ENCODE results near the gene HBS1L. TPM values are rescaled to one million over a fixed set of nuclear protein-coding genes. Genes with fewer than 3 reads are reported as not detected.
A peak's percentile ranks its signal among the peaks of the same experiment; 100 is the strongest.
"Not testable (repeated sequence)": the region's sequence is repeated elsewhere in the genome, so short reads cannot be mapped to it uniquely, and the experiment has no call there.

The HBS1L gene
- total RNA-seq, 1 donor: 25.9 TPM

- no peak for DNase-seq (ENCODE audit: low read depth in 2 of 3, low spot score in 2 of 3)
Observed at GRCh38 chr6:135081966-135082365, 27.3 kb upstream of the HBS1L start.

GRCh38 chr6:135075018-135075417 is 20.4 kb upstream of the HBS1L start:
- no peak for DNase-seq (ENCODE audit: low read depth in 2 of 3, low spot score in 2 of 3)

GRCh38 chr6:135073756-135074393 is 19.3 kb upstream of the HBS1L start:
- peak in 1 of 3 donors; percentile 26 for DNase-seq (ENCODE audit: low read depth in 2 of 3, low spot score in 2 of 3)

GRCh38 chr6:135073217-135073616 is 18.6 kb upstream of the HBS1L start:
- DNase-seq (ENCODE audit: low read depth in 2 of 3, low spot score in 2 of 3): no peak

- DNase-seq (ENCODE audit: low read depth in 2 of 3, low spot score in 2 of 3): no peak
Observed at GRCh38 chr6:135072753-135073152, 18.1 kb upstream of the HBS1L start.

GRCh38 chr6:135071541-135071940 is 16.9 kb upstream of the HBS1L start:
- no peak for DNase-seq (ENCODE audit: low read depth in 2 of 3, low spot score in 2 of 3)

- no peak for DNase-seq (ENCODE audit: low read depth in 2 of 3, low spot score in 2 of 3)
Observed at GRCh38 chr6:135067911-135068310, 13.3 kb upstream of the HBS1L start.

GRCh38 chr6:135066806-135067205 is 12.2 kb upstream of the HBS1L start:
- peak in 1 of 3 donors; percentile 55 for DNase-seq (ENCODE audit: low read depth in 2 of 3, low spot score in 2 of 3)

GRCh38 chr6:135066397-135066796 is 11.8 kb upstream of the HBS1L start:
- peak in 1 of 3 donors; percentile 29 for DNase-seq (ENCODE audit: low read depth in 2 of 3, low spot score in 2 of 3)

- DNase-seq (ENCODE audit: low read depth in 2 of 3, low spot score in 2 of 3): no peak
Observed at GRCh38 chr6:135064586-135064985, 10.0 kb upstream of the HBS1L start.

GRCh38 chr6:135063926-135064325 is 9.3 kb upstream of the HBS1L start:
- no peak for DNase-seq (ENCODE audit: low read depth in 2 of 3, low spot score in 2 of 3)

- DNase-seq (ENCODE audit: low read depth in 2 of 3, low spot score in 2 of 3): no peak
Observed at GRCh38 chr6:135062735-135063134, 8.1 kb upstream of the HBS1L start.

- DNase-seq (ENCODE audit: low read depth in 2 of 3, low spot score in 2 of 3): no peak
Observed at GRCh38 chr6:135060076-135060475, 5.5 kb upstream of the HBS1L start.

GRCh38 chr6:135058299-135058698 is 3.7 kb upstream of the HBS1L start:
- DNase-seq (ENCODE audit: low read depth in 2 of 3, low spot score in 2 of 3): not testable (repeated sequence)

GRCh38 chr6:135056632-135057031 is 2.0 kb upstream of the HBS1L start:
- DNase-seq (ENCODE audit: low read depth in 2 of 3, low spot score in 2 of 3): no peak

- peak in 1 of 3 donors; percentile 29 for DNase-seq (ENCODE audit: low read depth in 2 of 3, low spot score in 2 of 3)
Observed at GRCh38 chr6:135054226-135054568, 425 bp downstream of the HBS1L start.

GRCh38 chr6:135053406-135053805 is 1.2 kb downstream of the HBS1L start:
- DNase-seq (ENCODE audit: low read depth in 2 of 3, low spot score in 2 of 3): no peak

- DNase-seq (ENCODE audit: low read depth in 2 of 3, low spot score in 2 of 3): no peak
Observed at GRCh38 chr6:135052939-135053338, 1.7 kb downstream of the HBS1L start.

GRCh38 chr6:135048915-135049314 is 5.7 kb downstream of the HBS1L start:
- no peak for DNase-seq (ENCODE audit: low read depth in 2 of 3, low spot score in 2 of 3)

- no peak for DNase-seq (ENCODE audit: low read depth in 2 of 3, low spot score in 2 of 3)
Observed at GRCh38 chr6:135047336-135047735, 7.3 kb downstream of the HBS1L start.

GRCh38 chr6:135046912-135047311 is 7.7 kb downstream of the HBS1L start:
- no peak for DNase-seq (ENCODE audit: low read depth in 2 of 3, low spot score in 2 of 3)

GRCh38 chr6:135044639-135045038 is 10.0 kb downstream of the HBS1L start:
- DNase-seq (ENCODE audit: low read depth in 2 of 3, low spot score in 2 of 3): no peak

GRCh38 chr6:135043846-135044245 is 10.8 kb downstream of the HBS1L start:
- no peak for DNase-seq (ENCODE audit: low read depth in 2 of 3, low spot score in 2 of 3)

Measured in hematopoietic multipotent progenitor cell (in vitro differentiated cells).